Lower lobe of right lung (tissue), 2 donors: ENCODE data around the gene BAZ2B. TPM values are rescaled to one million over a fixed set of nuclear protein-coding genes. Genes with fewer than 3 reads are reported as not detected.

Experiments used
- ATAC-seq, 2 donors: fragments of 200-7000 bp; cut with Tn5 transposase; one replicate each; pipeline ENCODE4 v1.9.1; 2020 to 2022; ENCODE audit warnings: mild to moderate bottlenecking in 2 of 2, moderate library complexity in 2 of 2
- DNase-seq: peaks from one replicate; pipeline ENCODE4 v3.0.0-alpha.2; 2020
- H3K27ac ChIP-seq: fragments of 200-600 bp; one replicate; pipeline ENCODE4 v1.8.0; 2022
- H3K27me3 ChIP-seq: fragments of 200-600 bp; one replicate; pipeline ENCODE4 v1.8.0; 2022; ENCODE audit warnings: low read depth
- H3K36me3 ChIP-seq: fragments of 200-600 bp; one replicate; pipeline ENCODE4 v1.8.0; 2022; ENCODE audit warnings: mild to moderate bottlenecking
- H3K4me1 ChIP-seq: fragments of 200-600 bp; one replicate; pipeline ENCODE4 v1.8.0; 2022
- H3K4me3 ChIP-seq: fragments of 200-600 bp; one replicate; pipeline ENCODE4 v1.8.0; 2022; ENCODE audit warnings: mild to moderate bottlenecking
- H3K9me3 ChIP-seq: fragments of 200-600 bp; one replicate; pipeline ENCODE4 v1.8.0; 2022
- CTCF ChIP-seq: fragments of 200-600 bp; IDR thresholded peaks from one replicate; pipeline ENCODE4 v1.8.0; 2022; ENCODE audit warnings: antibody characterized with exemption, mild to moderate bottlenecking
- intact Hi-C: fragments of 100-400 bp; cut with DNase I; formaldehyde crosslinking; loops from one replicate; pipeline ENCODE4 v1.11.0; 2022
- total RNA-seq: library from RNA; stranded (reverse); fragmentation: NEBNext Ultra II Directional; extraction: Animal tissue kit (Norgen Biotek cat#: 25700); gene quantifications from one replicate; pipeline ENCODE4 v1.2.1, GENCODE V29; 2021
- donor health status: DM: no; HTN: yes; CAD: no; lungs with severe emphysema.

Gene BAZ2B
- total RNA-seq, 1 donor from 2014 or later: 97.4 TPM

GRCh38 chr2:159615367-159616285, 722 bp downstream of the BAZ2B start:
- no peak for TF ChIP-seq CTCF
- Histone ChIP-seq H3K36me3 (no peaks in the 10 kb centered on the region), H3K4me3 (peak overlapping the region; percentile 67), H3K27ac (peak overlapping the region; percentile 98), H3K4me1 (peaks cover 33% of the 10 kb centered on the region), H3K27me3 (no peaks in the 10 kb centered on the region), H3K9me3 (no peaks in the 10 kb centered on the region)
- DNase-seq (peak; percentile 94), ATAC-seq (peak; percentile 96 to 98)
- intact Hi-C loops: loop anchor here (10.0 kb wide), 1 partner anchor 99 kb away; the partner anchor contains the start of gene MARCHF7

- peaks cover 33% of the 10 kb centered on the region for H3K4me1 ChIP-seq
- no peak for DNase-seq
- intact Hi-C loops: loop anchor here (10.0 kb wide), 1 partner anchor 100 kb away; the partner anchor contains the start of gene MARCHF7
Observed at GRCh38 chr2:159614534-159615366, 1.6 kb downstream of the BAZ2B start.

GRCh38 chr2:159613651-159614285, 2.6 kb downstream of the BAZ2B start:
- intact Hi-C loops: loop anchor here (10.0 kb wide), 1 partner anchor 101 kb away; the partner anchor contains the start of gene MARCHF7
- DNase-seq (no peak), ATAC-seq (no peak)
- Histone ChIP-seq H3K27ac (peak overlapping the region; percentile 98), H3K9me3 (no peaks in the 10 kb centered on the region), H3K36me3 (no peaks in the 10 kb centered on the region), H3K4me1 (peaks cover 39% of the 10 kb centered on the region), H3K4me3 (peak overlapping the region; percentile 67), H3K27me3 (no peaks in the 10 kb centered on the region)
- TF ChIP-seq CTCF: no peak

More at GRCh38 chr2:159614534-159615366, 1.6 kb downstream of the BAZ2B start:
- H3K27me3 ChIP-seq: no peaks in the 10 kb centered on the region
- no peaks in the 10 kb centered on the region for H3K9me3 ChIP-seq
- H3K4me3 ChIP-seq: peak overlapping the region; percentile 67
- H3K36me3 ChIP-seq: no peaks in the 10 kb centered on the region
- peak; percentile 68 to 77 for ATAC-seq
- TF ChIP-seq CTCF: no peak
- H3K27ac ChIP-seq: peak overlapping the region; percentile 98

GRCh38 chr2:159613091-159613490, 3.3 kb downstream of the BAZ2B start:
- Histone ChIP-seq H3K4me3 (peak overlapping the region; percentile 67), H3K27ac (peak overlapping the region; percentile 98), H3K27me3 (no peaks in the 10 kb centered on the region), H3K4me1 (peaks cover 41% of the 10 kb centered on the region), H3K36me3 (no peaks in the 10 kb centered on the region), H3K9me3 (no peaks in the 10 kb centered on the region)
- ATAC-seq (no peak), DNase-seq (no peak)
- intact Hi-C loops: loop anchor here (10.0 kb wide), 1 partner anchor 102 kb away; the partner anchor contains the start of gene MARCHF7
- no peak for TF ChIP-seq CTCF
